ENCODE measurements around the gene PRDM1. TPM values are rescaled to one million over a fixed set of nuclear protein-coding genes. Genes with fewer than 3 reads are reported as not detected.

The PRDM1 gene
- polyA plus RNA-seq, 1 of the 3 experiments (the other 2 are of a cell fraction) = 4.0 TPM

DNA sequence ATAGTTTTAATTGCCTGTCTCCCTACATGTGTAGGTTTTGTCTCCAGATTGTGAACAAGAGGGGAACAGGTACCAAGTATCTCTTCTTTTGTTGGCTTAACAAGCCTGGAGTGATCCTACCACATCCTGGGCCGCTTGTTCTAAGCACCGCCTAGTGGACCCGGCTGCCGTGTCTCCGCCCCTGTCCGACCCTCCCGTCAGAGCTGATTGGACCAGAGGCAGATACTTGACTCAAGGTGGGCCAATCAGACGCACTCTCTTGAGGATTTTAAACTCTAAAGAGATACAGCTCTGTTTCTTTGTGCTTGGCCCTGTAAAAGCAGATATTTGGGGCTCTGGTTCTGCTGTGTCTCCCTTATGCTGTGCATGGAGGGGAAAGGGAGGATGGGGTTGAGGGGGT is 68.2 kb downstream of the PRDM1 start:
- TF ChIP-seq, protein P1, sequence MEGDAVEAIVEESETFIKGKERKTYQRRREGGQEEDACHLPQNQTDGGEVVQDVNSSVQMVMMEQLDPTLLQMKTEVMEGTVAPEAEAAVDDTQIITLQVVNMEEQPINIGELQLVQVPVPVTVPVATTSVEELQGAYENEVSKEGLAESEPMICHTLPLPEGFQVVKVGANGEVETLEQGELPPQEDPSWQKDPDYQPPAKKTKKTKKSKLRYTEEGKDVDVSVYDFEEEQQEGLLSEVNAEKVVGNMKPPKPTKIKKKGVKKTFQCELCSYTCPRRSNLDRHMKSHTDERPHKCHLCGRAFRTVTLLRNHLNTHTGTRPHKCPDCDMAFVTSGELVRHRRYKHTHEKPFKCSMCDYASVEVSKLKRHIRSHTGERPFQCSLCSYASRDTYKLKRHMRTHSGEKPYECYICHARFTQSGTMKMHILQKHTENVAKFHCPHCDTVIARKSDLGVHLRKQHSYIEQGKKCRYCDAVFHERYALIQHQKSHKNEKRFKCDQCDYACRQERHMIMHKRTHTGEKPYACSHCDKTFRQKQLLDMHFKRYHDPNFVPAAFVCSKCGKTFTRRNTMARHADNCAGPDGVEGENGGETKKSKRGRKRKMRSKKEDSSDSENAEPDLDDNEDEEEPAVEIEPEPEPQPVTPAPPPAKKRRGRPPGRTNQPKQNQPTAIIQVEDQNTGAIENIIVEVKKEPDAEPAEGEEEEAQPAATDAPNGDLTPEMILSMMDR (IDR thresholded peaks at IDR 0.05) = no peak
- no peak for TF ChIP-seq RCOR1 (IDR thresholded peaks at IDR 0.05; ENCODE audit: low read length)
- no peak for TF ChIP-seq TCF12 (IDR thresholded peaks at IDR 0.05)
- WGBS (ENCODE audit: low lambda C conversion rate) = 93% methylated on average over 8 of the region's 8 CpGs
- no peaks in the 10 kb centered on the region for H3K36me3 ChIP-seq (replicated peaks in 1 of 2; ENCODE audit: control insufficient read depth in 1 of 2, insufficient read depth in 2 of 2, low read length in 1 of 2)
- H3K9me2 ChIP-seq = no peaks in the 10 kb centered on the region
- H3K4me2 ChIP-seq = no peak overlapping the region
- no peaks in the 10 kb centered on the region for H3K79me2 ChIP-seq (ENCODE audit: insufficient read depth)
- CTCF ChIA-PET = no interaction called here
- no peaks in the 10 kb centered on the region for H3K27me3 ChIP-seq (ENCODE audit: insufficient read depth)
- H3F3A ChIP-seq (replicated peaks; ENCODE audit: insufficient read depth) = peaks cover 8% of the 10 kb centered on the region
- H3K9me3 ChIP-seq = no peaks in the 10 kb centered on the region
- no peak for DNase-seq
- POLR2A ChIA-PET = no interaction called here
- H3K27ac ChIP-seq (ENCODE audit: low read depth in 2 of 2, low read length in 1 of 2) = no peak overlapping the region
- H4K20me1 ChIP-seq (ENCODE audit: insufficient read depth) = no peaks in the 10 kb centered on the region
- H3K4me3 ChIP-seq (ENCODE audit: low read depth in 2 of 2, low read length in 1 of 2) = no peak overlapping the region
- H3K4me1 ChIP-seq (ENCODE audit: control insufficient read depth in 1 of 2, insufficient read depth in 2 of 2, low read depth in 1 of 2, low read length in 1 of 2) = peaks cover 9 to 11% of the 10 kb centered on the region in 2 experiments; a peak in 3 of 4 replicates
- H2AFZ ChIP-seq (ENCODE audit: low read depth) = no peak overlapping the region
- no peak overlapping the region for H3K9ac ChIP-seq

DNA sequence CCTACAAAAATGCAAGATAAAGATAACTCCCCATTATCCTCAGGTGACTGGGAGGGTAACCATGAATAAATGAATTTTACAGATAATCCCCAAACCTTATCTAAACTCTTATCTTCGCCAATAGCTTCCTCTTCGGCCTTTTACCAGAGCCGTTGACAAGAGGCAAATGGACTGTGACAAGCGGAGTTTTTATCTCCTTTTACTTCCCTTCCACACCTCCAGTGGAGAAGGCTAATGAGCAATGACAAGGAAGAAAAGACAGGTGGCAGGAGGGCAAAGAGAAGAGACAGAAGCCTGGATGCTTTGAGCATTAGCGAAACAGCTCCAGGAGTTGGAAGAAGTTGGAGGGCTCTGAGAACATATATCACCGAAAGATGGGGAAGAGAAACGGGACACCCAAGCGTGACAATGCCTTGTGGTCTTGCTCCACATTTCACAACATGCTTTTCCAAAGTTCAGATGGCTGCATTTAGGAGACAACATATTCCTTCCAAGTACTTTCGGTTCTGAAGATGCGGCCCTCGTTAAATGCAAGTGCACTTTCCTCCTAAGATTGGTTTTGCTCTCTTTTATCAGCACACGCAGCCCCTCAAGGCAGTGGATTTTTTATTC is 69.2 kb downstream of the PRDM1 start:
- no peaks in the 10 kb centered on the region for H4K20me1 ChIP-seq (ENCODE audit: insufficient read depth)
- CTCF ChIA-PET = interaction anchor here (0.7 kb wide), 1 partner anchor 42 kb away, joined by 3 read pairs; no protein-coding TSS in a partner anchor
- WGBS (ENCODE audit: low lambda C conversion rate) = 91% methylated on average over 12 of the region's 12 CpGs
- H3K36me3 ChIP-seq (replicated peaks in 1 of 2; ENCODE audit: control insufficient read depth in 1 of 2, insufficient read depth in 2 of 2, low read length in 1 of 2) = no peaks in the 10 kb centered on the region
- peaks cover 8% of the 10 kb centered on the region for H3F3A ChIP-seq (replicated peaks; ENCODE audit: insufficient read depth)
- H3K4me1 ChIP-seq (ENCODE audit: control insufficient read depth in 1 of 2, insufficient read depth in 2 of 2, low read depth in 1 of 2, low read length in 1 of 2) = peaks cover 9 to 15% of the 10 kb centered on the region in 2 experiments; a peak in 3 of 4 replicates
- no peak for DNase-seq
- no peak overlapping the region for H2AFZ ChIP-seq (ENCODE audit: low read depth)
- no peak overlapping the region for H3K4me2 ChIP-seq
- no peak overlapping the region for H3K27ac ChIP-seq (ENCODE audit: low read depth in 2 of 2, low read length in 1 of 2)
- POLR2A ChIA-PET = no interaction called here
- no peak overlapping the region for H3K9ac ChIP-seq
- TF ChIP-seq, protein P2, sequence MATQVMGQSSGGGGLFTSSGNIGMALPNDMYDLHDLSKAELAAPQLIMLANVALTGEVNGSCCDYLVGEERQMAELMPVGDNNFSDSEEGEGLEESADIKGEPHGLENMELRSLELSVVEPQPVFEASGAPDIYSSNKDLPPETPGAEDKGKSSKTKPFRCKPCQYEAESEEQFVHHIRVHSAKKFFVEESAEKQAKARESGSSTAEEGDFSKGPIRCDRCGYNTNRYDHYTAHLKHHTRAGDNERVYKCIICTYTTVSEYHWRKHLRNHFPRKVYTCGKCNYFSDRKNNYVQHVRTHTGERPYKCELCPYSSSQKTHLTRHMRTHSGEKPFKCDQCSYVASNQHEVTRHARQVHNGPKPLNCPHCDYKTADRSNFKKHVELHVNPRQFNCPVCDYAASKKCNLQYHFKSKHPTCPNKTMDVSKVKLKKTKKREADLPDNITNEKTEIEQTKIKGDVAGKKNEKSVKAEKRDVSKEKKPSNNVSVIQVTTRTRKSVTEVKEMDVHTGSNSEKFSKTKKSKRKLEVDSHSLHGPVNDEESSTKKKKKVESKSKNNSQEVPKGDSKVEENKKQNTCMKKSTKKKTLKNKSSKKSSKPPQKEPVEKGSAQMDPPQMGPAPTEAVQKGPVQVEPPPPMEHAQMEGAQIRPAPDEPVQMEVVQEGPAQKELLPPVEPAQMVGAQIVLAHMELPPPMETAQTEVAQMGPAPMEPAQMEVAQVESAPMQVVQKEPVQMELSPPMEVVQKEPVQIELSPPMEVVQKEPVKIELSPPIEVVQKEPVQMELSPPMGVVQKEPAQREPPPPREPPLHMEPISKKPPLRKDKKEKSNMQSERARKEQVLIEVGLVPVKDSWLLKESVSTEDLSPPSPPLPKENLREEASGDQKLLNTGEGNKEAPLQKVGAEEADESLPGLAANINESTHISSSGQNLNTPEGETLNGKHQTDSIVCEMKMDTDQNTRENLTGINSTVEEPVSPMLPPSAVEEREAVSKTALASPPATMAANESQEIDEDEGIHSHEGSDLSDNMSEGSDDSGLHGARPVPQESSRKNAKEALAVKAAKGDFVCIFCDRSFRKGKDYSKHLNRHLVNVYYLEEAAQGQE (IDR thresholded peaks at IDR 0.05; ENCODE audit: low read depth, low read length) = no peak
- TF ChIP-seq FOXM1 (IDR thresholded peaks at IDR 0.05; ENCODE audit: low read depth) (no peak), SMC3 (IDR thresholded peaks at IDR 0.05; ENCODE audit: low read depth, low read length) (no peak), FOXJ3 (CRISPR knock-in tag; IDR thresholded peaks at IDR 0.05) (no peak), GATA2 (CRISPR knock-in tag; IDR thresholded peaks at IDR 0.05) (no peak), FOSL2 (IDR thresholded peaks at IDR 0.05; ENCODE audit: borderline replicate concordance, low read depth) (no peak), MEF2A (IDR thresholded peaks at IDR 0.05; ENCODE audit: borderline replicate concordance, low read depth) (no peak), SIN3A (IDR thresholded peaks at IDR 0.05; ENCODE audit: borderline replicate concordance, low read depth, low read length) (no peak), JUND (IDR thresholded peaks at IDR 0.05) (no peak), NFIC (IDR thresholded peaks at IDR 0.05; ENCODE audit: borderline replicate concordance) (no peak), CHD2 (IDR thresholded peaks at IDR 0.05; ENCODE audit: low read length, partially characterized antibody) (no peak), RCOR1 (IDR thresholded peaks at IDR 0.05; ENCODE audit: low read length) (no peak), EP300 (IDR thresholded peaks at IDR 0.05; ENCODE audit: borderline replicate concordance in 1 of 2, low read depth in 1 of 2, low read length in 1 of 2) (no peak), RAD21 (IDR thresholded peaks at IDR 0.05; ENCODE audit: low read length) (no peak)
- TF ChIP-seq, protein P3, sequence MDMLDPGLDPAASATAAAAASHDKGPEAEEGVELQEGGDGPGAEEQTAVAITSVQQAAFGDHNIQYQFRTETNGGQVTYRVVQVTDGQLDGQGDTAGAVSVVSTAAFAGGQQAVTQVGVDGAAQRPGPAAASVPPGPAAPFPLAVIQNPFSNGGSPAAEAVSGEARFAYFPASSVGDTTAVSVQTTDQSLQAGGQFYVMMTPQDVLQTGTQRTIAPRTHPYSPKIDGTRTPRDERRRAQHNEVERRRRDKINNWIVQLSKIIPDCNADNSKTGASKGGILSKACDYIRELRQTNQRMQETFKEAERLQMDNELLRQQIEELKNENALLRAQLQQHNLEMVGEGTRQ (IDR thresholded peaks at IDR 0.05; ENCODE audit: borderline replicate concordance, low read depth, low read length) = no peak
- TF ChIP-seq, protein P4, sequence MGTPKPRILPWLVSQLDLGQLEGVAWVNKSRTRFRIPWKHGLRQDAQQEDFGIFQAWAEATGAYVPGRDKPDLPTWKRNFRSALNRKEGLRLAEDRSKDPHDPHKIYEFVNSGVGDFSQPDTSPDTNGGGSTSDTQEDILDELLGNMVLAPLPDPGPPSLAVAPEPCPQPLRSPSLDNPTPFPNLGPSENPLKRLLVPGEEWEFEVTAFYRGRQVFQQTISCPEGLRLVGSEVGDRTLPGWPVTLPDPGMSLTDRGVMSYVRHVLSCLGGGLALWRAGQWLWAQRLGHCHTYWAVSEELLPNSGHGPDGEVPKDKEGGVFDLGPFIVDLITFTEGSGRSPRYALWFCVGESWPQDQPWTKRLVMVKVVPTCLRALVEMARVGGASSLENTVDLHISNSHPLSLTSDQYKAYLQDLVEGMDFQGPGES (IDR thresholded peaks at IDR 0.05; ENCODE audit: low read depth, low read length) = no peak
- no peaks in the 10 kb centered on the region for H3K79me2 ChIP-seq (ENCODE audit: insufficient read depth)
- no peaks in the 10 kb centered on the region for H3K27me3 ChIP-seq (ENCODE audit: insufficient read depth)
- no peaks in the 10 kb centered on the region for H3K9me2 ChIP-seq
- no peak overlapping the region for H3K4me3 ChIP-seq (ENCODE audit: low read depth in 2 of 2, low read length in 1 of 2)
- H3K9me3 ChIP-seq = no peaks in the 10 kb centered on the region

Data from SK-N-SH (cell line).